ENCODE data around the gene NRG3. TPM values are rescaled to one million over a fixed set of nuclear protein-coding genes. Genes with fewer than 3 reads are reported as not detected.

The NRG3 gene
- total RNA-seq = not detected

- Mint-ChIP-seq H3K4me1 (ENCODE audit: low read depth in 2 of 2) (peaks cover 0 to 4% of the 10 kb centered on the region in 2 donors), H3K4me3 (no peak within 1 kb of the TSS), H3K27me3 (peaks cover 19 to 29% of the 10 kb centered on the region in 2 donors), H3K27ac (no peak within 1 kb of the TSS), H3K36me3 (peaks cover 12% of the 10 kb centered on the region), H3K9me3 (no peaks in the 10 kb centered on the region)
- no peak for DNase-seq (ENCODE audit: low spot score)
- no peak for ATAC-seq
These were observed at the start of gene NRG3 for GRCh38 chr10:81874875-81875466. Gene NRG3, plus strand, starts transcription at chr10:81875194.

GRCh38 chr10:81828251-81828650 lies 46.7 kb upstream of the NRG3 start:
- H3K4me1 Mint-ChIP-seq (ENCODE audit: low read depth in 2 of 2) = no peaks in the 10 kb centered on the region
- H3K27ac Mint-ChIP-seq = no peak overlapping the region
- H3K27me3 Mint-ChIP-seq = no peaks in the 10 kb centered on the region
- peaks cover 9% of the 10 kb centered on the region for H3K9me3 Mint-ChIP-seq
- H3K36me3 Mint-ChIP-seq = no peaks in the 10 kb centered on the region
- ATAC-seq (no peak), DNase-seq (ENCODE audit: low spot score) (no peak)
- no peak overlapping the region for H3K4me3 Mint-ChIP-seq

- peaks cover 9% of the 10 kb centered on the region for H3K9me3 Mint-ChIP-seq
- DNase-seq (ENCODE audit: low spot score) (no peak), ATAC-seq (no peak)
- no peaks in the 10 kb centered on the region for H3K36me3 Mint-ChIP-seq
- H3K27ac Mint-ChIP-seq = no peak overlapping the region
- no peaks in the 10 kb centered on the region for H3K4me1 Mint-ChIP-seq (ENCODE audit: low read depth in 2 of 2)
- H3K27me3 Mint-ChIP-seq = no peaks in the 10 kb centered on the region
- H3K4me3 Mint-ChIP-seq = no peak overlapping the region
These were observed 43.9 kb upstream of the NRG3 start for GRCh38 chr10:81831060-81831459.

- peaks cover 4% of the 10 kb centered on the region for H3K36me3 Mint-ChIP-seq
- no peak overlapping the region for H3K27ac Mint-ChIP-seq
- ATAC-seq = no peak
These were observed 36.0 kb upstream of the NRG3 start for GRCh38 chr10:81838950-81839349.

GRCh38 chr10:81843042-81843441 lies 32.0 kb upstream of the NRG3 start:
- no peak for DNase-seq (ENCODE audit: low spot score)
- Mint-ChIP-seq H3K4me1 (ENCODE audit: low read depth in 2 of 2) (no peaks in the 10 kb centered on the region), H3K4me3 (no peak overlapping the region), H3K9me3 (peaks cover 14% of the 10 kb centered on the region), H3K27me3 (no peaks in the 10 kb centered on the region), H3K36me3 (peaks cover 4% of the 10 kb centered on the region), H3K27ac (no peak overlapping the region)
- no peak for ATAC-seq

More at GRCh38 chr10:81838950-81839349, 36.0 kb upstream of the NRG3 start:
- Mint-ChIP-seq H3K4me3 (no peak overlapping the region), H3K9me3 (peaks cover 6% of the 10 kb centered on the region), H3K4me1 (ENCODE audit: low read depth in 2 of 2) (no peaks in the 10 kb centered on the region), H3K27me3 (no peaks in the 10 kb centered on the region)
- DNase-seq (ENCODE audit: low spot score) = no peak

- ATAC-seq = no peak
These were observed 27.3 kb upstream of the NRG3 start for GRCh38 chr10:81847675-81848074.

GRCh38 chr10:81848514-81848913 lies 26.5 kb upstream of the NRG3 start:
- no peak overlapping the region for H3K4me3 Mint-ChIP-seq
- H3K4me1 Mint-ChIP-seq (ENCODE audit: low read depth in 2 of 2) = no peaks in the 10 kb centered on the region
- H3K9me3 Mint-ChIP-seq = peaks cover 12% of the 10 kb centered on the region
- ATAC-seq (no peak), DNase-seq (ENCODE audit: low spot score) (no peak)
- no peak overlapping the region for H3K27ac Mint-ChIP-seq
- H3K36me3 Mint-ChIP-seq = no peaks in the 10 kb centered on the region
- H3K27me3 Mint-ChIP-seq = no peaks in the 10 kb centered on the region

More at GRCh38 chr10:81847675-81848074, 27.3 kb upstream of the NRG3 start:
- Mint-ChIP-seq H3K4me3 (no peak overlapping the region), H3K4me1 (ENCODE audit: low read depth in 2 of 2) (no peaks in the 10 kb centered on the region), H3K27me3 (no peaks in the 10 kb centered on the region), H3K36me3 (no peaks in the 10 kb centered on the region), H3K9me3 (peaks cover 11% of the 10 kb centered on the region), H3K27ac (no peak overlapping the region)
- DNase-seq (ENCODE audit: low spot score) = no peak

- H3K9me3 Mint-ChIP-seq = peaks cover 16% of the 10 kb centered on the region
- no peaks in the 10 kb centered on the region for H3K36me3 Mint-ChIP-seq
- no peak overlapping the region for H3K4me3 Mint-ChIP-seq
- DNase-seq (ENCODE audit: low spot score) = no peak
- H3K27me3 Mint-ChIP-seq = no peaks in the 10 kb centered on the region
- H3K27ac Mint-ChIP-seq = no peak overlapping the region
- no peak for ATAC-seq
- no peaks in the 10 kb centered on the region for H3K4me1 Mint-ChIP-seq (ENCODE audit: low read depth in 2 of 2)
These were observed 26.1 kb upstream of the NRG3 start for GRCh38 chr10:81848931-81849330.

GRCh38 chr10:81862596-81862995 lies 12.4 kb upstream of the NRG3 start:
- no peak for ATAC-seq
- H3K27ac Mint-ChIP-seq = no peak overlapping the region

GRCh38 chr10:81863771-81864170 lies 11.2 kb upstream of the NRG3 start:
- H3K27me3 Mint-ChIP-seq = no peaks in the 10 kb centered on the region
- no peak for DNase-seq (ENCODE audit: low spot score)
- no peak overlapping the region for H3K4me3 Mint-ChIP-seq
- no peaks in the 10 kb centered on the region for H3K36me3 Mint-ChIP-seq
- H3K4me1 Mint-ChIP-seq (ENCODE audit: low read depth in 2 of 2) = no peaks in the 10 kb centered on the region
- no peak for ATAC-seq
- peaks cover 13% of the 10 kb centered on the region for H3K9me3 Mint-ChIP-seq
- H3K27ac Mint-ChIP-seq = no peak overlapping the region

More at GRCh38 chr10:81862596-81862995, 12.4 kb upstream of the NRG3 start:
- Mint-ChIP-seq H3K27me3 (no peaks in the 10 kb centered on the region), H3K36me3 (no peaks in the 10 kb centered on the region), H3K4me3 (no peak overlapping the region), H3K4me1 (ENCODE audit: low read depth in 2 of 2) (no peaks in the 10 kb centered on the region), H3K9me3 (peaks cover 13% of the 10 kb centered on the region)
- no peak for DNase-seq (ENCODE audit: low spot score)

- DNase-seq (ENCODE audit: low spot score) = no peak
- Mint-ChIP-seq H3K36me3 (no peaks in the 10 kb centered on the region), H3K27me3 (no peaks in the 10 kb centered on the region), H3K4me1 (ENCODE audit: low read depth in 2 of 2) (no peaks in the 10 kb centered on the region), H3K4me3 (no peak overlapping the region), H3K27ac (no peak overlapping the region), H3K9me3 (peaks cover 6% of the 10 kb centered on the region)
- no peak for ATAC-seq
These were observed 9.4 kb upstream of the NRG3 start for GRCh38 chr10:81865581-81865980.

- DNase-seq (ENCODE audit: low spot score) = no peak
- Mint-ChIP-seq H3K9me3 (no peaks in the 10 kb centered on the region), H3K4me1 (ENCODE audit: low read depth in 2 of 2) (no peaks in the 10 kb centered on the region), H3K36me3 (no peaks in the 10 kb centered on the region), H3K4me3 (no peak overlapping the region), H3K27ac (no peak overlapping the region), H3K27me3 (no peaks in the 10 kb centered on the region)
- no peak for ATAC-seq
These were observed 8.2 kb upstream of the NRG3 start for GRCh38 chr10:81866753-81867152.

GRCh38 chr10:81870472-81870871 lies 4.5 kb upstream of the NRG3 start:
- Mint-ChIP-seq H3K27ac (no peak overlapping the region), H3K9me3 (no peaks in the 10 kb centered on the region), H3K4me3 (no peak overlapping the region), H3K4me1 (ENCODE audit: low read depth in 2 of 2) (no peaks in the 10 kb centered on the region), H3K27me3 (peaks cover 4 to 8% of the 10 kb centered on the region in 2 donors), H3K36me3 (no peaks in the 10 kb centered on the region)
- no peak for ATAC-seq
- DNase-seq (ENCODE audit: low spot score) = no peak

- H3K27ac Mint-ChIP-seq = no peak overlapping the region
- peaks cover 0 to 4% of the 10 kb centered on the region in 2 donors for H3K4me1 Mint-ChIP-seq (ENCODE audit: low read depth in 2 of 2)
- no peak overlapping the region for H3K4me3 Mint-ChIP-seq
- no peaks in the 10 kb centered on the region for H3K9me3 Mint-ChIP-seq
- H3K27me3 Mint-ChIP-seq = peaks cover 11 to 18% of the 10 kb centered on the region in 2 donors
- ATAC-seq (no peak), DNase-seq (ENCODE audit: low spot score) (no peak)
- H3K36me3 Mint-ChIP-seq = peaks cover 6% of the 10 kb centered on the region
These were observed 3.4 kb upstream of the NRG3 start for GRCh38 chr10:81871558-81871957.
